PC-3 (cell line): ENCODE results near the gene KIAA0930.

Source experiments
- CTCF ChIP-seq: fragments of 300-600 bp; sonication (generic); conservative IDR thresholded peaks from 2 replicates; pipeline ENCODE4 v1.5.1; 2017; ENCODE audit warnings: antibody characterized with exemption, low read depth, mild to moderate bottlenecking, low read length
- EZH2 ChIP-seq: fragments of 300-600 bp; sonication (generic); IDR thresholded peaks from one replicate; pipeline ENCODE4 v1.6.1; 2017; ENCODE audit warnings: antibody characterized with exemption, mild to moderate bottlenecking, low read length; ENCODE audit not compliant: unreplicated experiment
- EZH2phosphoT487 ChIP-seq: fragments of 300-600 bp; sonication (generic); IDR thresholded peaks from 2 replicates; pipeline ENCODE4 v1.6.1; 2018; ENCODE audit warnings: mild to moderate bottlenecking, antibody characterized with exemption, low read length, borderline replicate concordance

GRCh38 chr22:45253039-45253641 is 12.4 kb upstream of the KIAA0930 start:
- TF ChIP-seq CTCF (no peak), EZH2 (no peak), EZH2phosphoT487 (no peak)
